ENCODE measurements around the gene ZNF341. TPM values are rescaled to one million over a fixed set of nuclear protein-coding genes. Genes with fewer than 3 reads are reported as not detected.

The ZNF341 gene
- total and polyA plus RNA-seq, 9 of the 15 experiments (the other 6 are each of a cell fraction or from before 2014, with no cell fraction given): 0.08 to 2.6 (median 1.0) TPM

- Histone ChIP-seq H3K4me1 (replicated peaks in 1 of 2; ENCODE audit: control insufficient read depth in 2 of 2, insufficient read depth in 2 of 2, low read length in 2 of 2) (peaks cover 40 to 63% of the 10 kb centered on the region in 2 experiments), H3K27ac (ENCODE audit: extremely low read depth, low read depth, low read length) (peak within 1 kb of the TSS; percentile 76), H3K27me3 (ENCODE audit: control insufficient read depth in 2 of 2, insufficient read depth in 2 of 2, low read length in 2 of 2) (no peaks in the 10 kb centered on the region), H3K4me2 (ENCODE audit: insufficient read depth, low read length) (peak within 1 kb of the TSS; percentile 94), H3K79me2 (ENCODE audit: control insufficient read depth, insufficient read depth, low read length) (peaks cover 35% of the 10 kb centered on the region), H3K4me3 (peak within 1 kb of the TSS; percentile 65), H3K9me3 (replicated peaks; ENCODE audit: control insufficient read depth, insufficient read depth, low read depth, low read length) (no peaks in the 10 kb centered on the region), H3K9ac (ENCODE audit: insufficient read depth in 1 of 2, low read depth in 2 of 2, low read length in 2 of 2) (peak within 1 kb of the TSS; percentile 75 to 95), H4K20me1 (replicated peaks; ENCODE audit: control insufficient read depth, insufficient read depth, low read length) (peaks cover 18% of the 10 kb centered on the region; the same call in 1 of the 2 replicates), H2AFZ (ENCODE audit: low read depth, low read length) (peak within 1 kb of the TSS; percentile 59), H3K9me1 (ENCODE audit: control insufficient read depth, insufficient read depth, low read length) (no peaks in the 10 kb centered on the region), H3K36me3 (ENCODE audit: control insufficient read depth, insufficient read depth, low read length) (peaks cover 9% of the 10 kb centered on the region; the same call in 1 of the 3 replicates)
- DNase-seq (ENCODE audit: extremely low read depth in 1 of 4, low spot score in 3 of 4): peak; percentile 96 to 98 (median 96)
- in situ Hi-C loops (cut with MboI) (no loop called here), intact Hi-C loops (cut with micrococcal nuclease) (loop anchor here (5.0 kb wide), 2 partner anchors 46 to 126 kb away; partner anchors contain the start of genes CHMP4B and ZNF341)
- CTCF ChIA-PET (ENCODE audit: low intra/inter-chr PET ratio): interaction anchor here (0.9 kb wide), 1 partner anchor 46 kb away, joined by 4 read pairs; the partner anchor contains the start of gene ZNF341
- BruUV-seq (replicated peaks): no TSS peak
- ATAC-seq: peak; percentile 95
- WGBS (ENCODE audit: insufficient coverage, low coverage, missing lambda C conversion rate): 2% methylated on average over 61 of the region's 101 CpGs
- POLR2A ChIA-PET: interaction anchor here (0.7 to 2.5 kb wide), 8 partner anchors 10 to 47 kb away, joined by 4 to 17 read pairs (median 6); partner anchors contain the start of genes ACTL10 and NECAB3
- peak; percentile 46 for FAIRE-seq
- TF ChIP-seq PHF21A (IDR thresholded peaks at IDR 0.05; ENCODE audit: borderline replicate concordance, low read depth): no peak
- no peak for TF ChIP-seq NFXL1 (CRISPR knock-in tag; IDR thresholded peaks at IDR 0.05)
- TF ChIP-seq ATF1 (CRISPR knock-in tag; IDR thresholded peaks at IDR 0.05): no peak
- TF ChIP-seq ATF1 (tag; IDR thresholded peaks at IDR 0.05): peak; percentile 87
- TF ChIP-seq, protein P1, sequence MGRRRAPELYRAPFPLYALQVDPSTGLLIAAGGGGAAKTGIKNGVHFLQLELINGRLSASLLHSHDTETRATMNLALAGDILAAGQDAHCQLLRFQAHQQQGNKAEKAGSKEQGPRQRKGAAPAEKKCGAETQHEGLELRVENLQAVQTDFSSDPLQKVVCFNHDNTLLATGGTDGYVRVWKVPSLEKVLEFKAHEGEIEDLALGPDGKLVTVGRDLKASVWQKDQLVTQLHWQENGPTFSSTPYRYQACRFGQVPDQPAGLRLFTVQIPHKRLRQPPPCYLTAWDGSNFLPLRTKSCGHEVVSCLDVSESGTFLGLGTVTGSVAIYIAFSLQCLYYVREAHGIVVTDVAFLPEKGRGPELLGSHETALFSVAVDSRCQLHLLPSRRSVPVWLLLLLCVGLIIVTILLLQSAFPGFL (CRISPR knock-in tag; IDR thresholded peaks at IDR 0.05): no peak
- TF ChIP-seq FOS (IDR thresholded peaks at IDR 0.05; ENCODE audit: extremely low read depth, insufficient read length): peak; percentile 75
- TF ChIP-seq ERF (CRISPR knock-in tag; IDR thresholded peaks at IDR 0.05): 0 out of 2 replicates have a peak, but pooled peaks have one; percentile 56
- no peak for TF ChIP-seq CHD4 (IDR thresholded peaks at IDR 0.05; ENCODE audit: insufficient read depth, insufficient replicate concordance, low read depth, low read length, poor library complexity, severe bottlenecking)
- no peak for TF ChIP-seq BRD4 (IDR thresholded peaks at IDR 0.05)
- peak; percentile 64 for TF ChIP-seq CHD2 (IDR thresholded peaks at IDR 0.05; ENCODE audit: low read depth, low read length)
- no peak for TF ChIP-seq LEF1 (IDR thresholded peaks at IDR 0.05)
- TF ChIP-seq ZNF639 (CRISPR knock-in tag; conservative IDR thresholded peaks at IDR 0.05 in 1 of 2, IDR thresholded peaks at IDR 0.05 in 1 of 2): peak in 1 of 2 experiments; percentile 60; a peak in 1 of 4 replicates
- no peak for TF ChIP-seq ZNF609 (CRISPR knock-in tag; IDR thresholded peaks at IDR 0.05; ENCODE audit: borderline replicate concordance)
These were observed 45.5 kb upstream of the ZNF341 start, which contains the start of gene E2F1 for GRCh38 chr20:33686100-33686983. E2F1 (minus strand) TSS chr20:33686385; CDS start chr20:33686264, 121 bp downstream.

Data from K562 (cell line).